WTC11 (cell line): ENCODE measurements around the gene ZC3H4.

Source experiments
- CREB1 ChIP-seq: sonication (generic); formaldehyde crosslinking; IDR thresholded peaks from 2 replicates; pipeline ENCODE4 v1.8.0; 2023; ENCODE audit warnings: mild to moderate bottlenecking, missing genetic modification reagents
- CREM ChIP-seq: sonication (generic); formaldehyde crosslinking; IDR thresholded peaks from 2 replicates; pipeline ENCODE4 v1.8.1; 2022; ENCODE audit warnings: mild to moderate bottlenecking, missing genetic modification reagents, moderate library complexity
- IRF2 ChIP-seq: sonication (generic); formaldehyde crosslinking; IDR thresholded peaks from 2 replicates; pipeline ENCODE4 v1.8.0; 2022; ENCODE audit warnings: low read depth, missing genetic modification reagents, borderline replicate concordance
- KAT7 ChIP-seq: sonication (generic); formaldehyde crosslinking; IDR thresholded peaks from 2 replicates; pipeline ENCODE4 v1.8.1; 2023; ENCODE audit warnings: missing genetic modification reagents, mild to moderate bottlenecking, borderline replicate concordance
- NR1H2 ChIP-seq: sonication (generic); formaldehyde crosslinking; IDR thresholded peaks from 2 replicates; pipeline ENCODE4 v1.9.0; 2021; ENCODE audit warnings: mild to moderate bottlenecking, moderate library complexity, missing genetic modification reagents
- NR3C1 ChIP-seq: sonication (generic); formaldehyde crosslinking; conservative IDR thresholded peaks from 2 replicates; pipeline ENCODE4 v1.8.1; 2023; ENCODE audit warnings: low read depth, mild to moderate bottlenecking, missing genetic modification reagents
- SP1 ChIP-seq: sonication (generic); formaldehyde crosslinking; conservative IDR thresholded peaks from 2 replicates; pipeline ENCODE4 v1.8.1; 2022; ENCODE audit warnings: missing genetic modification reagents
- TCF7 ChIP-seq: sonication (generic); formaldehyde crosslinking; IDR thresholded peaks from 2 replicates; pipeline ENCODE4 v1.8.0; 2022; ENCODE audit warnings: mild to moderate bottlenecking, low read depth, missing genetic modification reagents, moderate library complexity
- ZBTB21 ChIP-seq: sonication (generic); formaldehyde crosslinking; IDR thresholded peaks from 2 replicates; pipeline ENCODE4 v1.8.1; 2023; ENCODE audit warnings: mild to moderate bottlenecking, missing genetic modification reagents, borderline replicate concordance
- ZNF138 ChIP-seq: sonication (generic); formaldehyde crosslinking; conservative IDR thresholded peaks from 2 replicates; pipeline ENCODE4 v1.8.1; 2022; ENCODE audit warnings: mild to moderate bottlenecking, moderate library complexity, missing genetic modification reagents
- TF ChIP-seq, protein P1 (sequence below): sonication (generic); formaldehyde crosslinking; IDR thresholded peaks from 2 replicates; pipeline ENCODE4 v1.8.0; 2022; ENCODE audit warnings: mild to moderate bottlenecking, missing genetic modification reagents
- TF ChIP-seq, protein P2 (sequence below): fragments of 200-600 bp; IDR thresholded peaks from 2 replicates; pipeline ENCODE4 v1.8.0; 2022; ENCODE audit warnings: antibody characterized with exemption
- TF ChIP-seq, protein P3 (sequence below): sonication (generic); formaldehyde crosslinking; IDR thresholded peaks from 2 replicates; pipeline ENCODE4 v1.8.1; 2023; ENCODE audit warnings: mild to moderate bottlenecking, missing genetic modification reagents, moderate library complexity
- TF ChIP-seq, protein P4 (sequence below): sonication (generic); formaldehyde crosslinking; IDR thresholded peaks from 2 replicates; pipeline ENCODE4 v1.8.1; 2022; ENCODE audit warnings: low read depth, mild to moderate bottlenecking, moderate library complexity, missing genetic modification reagents, borderline replicate concordance

DNA sequence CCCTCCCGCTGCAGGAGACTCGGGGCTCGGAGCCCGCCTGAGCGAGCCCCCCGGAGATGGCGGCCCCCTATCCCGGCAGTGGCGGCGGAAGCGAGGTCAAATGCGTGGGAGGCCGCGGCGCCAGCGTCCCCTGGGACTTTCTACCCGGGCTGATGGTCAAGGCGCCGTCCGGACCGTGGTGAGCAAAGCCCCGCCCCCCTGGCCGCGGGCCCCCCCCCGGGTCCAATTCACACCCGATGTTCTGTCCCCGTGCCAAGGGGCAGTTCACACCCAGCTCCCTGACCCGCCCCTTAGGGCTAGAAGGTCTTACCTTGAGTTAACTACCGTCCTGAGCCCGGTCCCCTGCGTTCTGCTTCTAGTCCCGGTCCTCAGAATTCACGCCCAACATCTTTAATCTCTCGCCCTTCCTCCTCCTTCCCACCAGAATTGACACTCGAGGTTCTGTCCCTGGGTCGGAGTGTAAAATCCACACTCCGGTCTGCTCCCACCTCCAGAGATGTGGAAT lies 92.5 kb downstream of the ZC3H4 start:
- TF ChIP-seq, protein P1, sequence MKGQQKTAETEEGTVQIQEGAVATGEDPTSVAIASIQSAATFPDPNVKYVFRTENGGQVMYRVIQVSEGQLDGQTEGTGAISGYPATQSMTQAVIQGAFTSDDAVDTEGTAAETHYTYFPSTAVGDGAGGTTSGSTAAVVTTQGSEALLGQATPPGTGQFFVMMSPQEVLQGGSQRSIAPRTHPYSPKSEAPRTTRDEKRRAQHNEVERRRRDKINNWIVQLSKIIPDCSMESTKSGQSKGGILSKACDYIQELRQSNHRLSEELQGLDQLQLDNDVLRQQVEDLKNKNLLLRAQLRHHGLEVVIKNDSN (CRISPR knock-in tag) = no peak
- TF ChIP-seq, protein P2, sequence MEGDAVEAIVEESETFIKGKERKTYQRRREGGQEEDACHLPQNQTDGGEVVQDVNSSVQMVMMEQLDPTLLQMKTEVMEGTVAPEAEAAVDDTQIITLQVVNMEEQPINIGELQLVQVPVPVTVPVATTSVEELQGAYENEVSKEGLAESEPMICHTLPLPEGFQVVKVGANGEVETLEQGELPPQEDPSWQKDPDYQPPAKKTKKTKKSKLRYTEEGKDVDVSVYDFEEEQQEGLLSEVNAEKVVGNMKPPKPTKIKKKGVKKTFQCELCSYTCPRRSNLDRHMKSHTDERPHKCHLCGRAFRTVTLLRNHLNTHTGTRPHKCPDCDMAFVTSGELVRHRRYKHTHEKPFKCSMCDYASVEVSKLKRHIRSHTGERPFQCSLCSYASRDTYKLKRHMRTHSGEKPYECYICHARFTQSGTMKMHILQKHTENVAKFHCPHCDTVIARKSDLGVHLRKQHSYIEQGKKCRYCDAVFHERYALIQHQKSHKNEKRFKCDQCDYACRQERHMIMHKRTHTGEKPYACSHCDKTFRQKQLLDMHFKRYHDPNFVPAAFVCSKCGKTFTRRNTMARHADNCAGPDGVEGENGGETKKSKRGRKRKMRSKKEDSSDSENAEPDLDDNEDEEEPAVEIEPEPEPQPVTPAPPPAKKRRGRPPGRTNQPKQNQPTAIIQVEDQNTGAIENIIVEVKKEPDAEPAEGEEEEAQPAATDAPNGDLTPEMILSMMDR = no peak
- TF ChIP-seq IRF2 (CRISPR knock-in tag) (no peak), ZBTB21 (CRISPR knock-in tag) (no peak), TCF7 (CRISPR knock-in tag) (no peak), NR1H2 (CRISPR knock-in tag) (no peak), SP1 (CRISPR knock-in tag) (no peak), ZNF138 (CRISPR knock-in tag) (no peak), CREM (CRISPR knock-in tag) (no peak), KAT7 (CRISPR knock-in tag) (no peak), CREB1 (no peak), NR3C1 (no peak)
- TF ChIP-seq, protein P3, sequence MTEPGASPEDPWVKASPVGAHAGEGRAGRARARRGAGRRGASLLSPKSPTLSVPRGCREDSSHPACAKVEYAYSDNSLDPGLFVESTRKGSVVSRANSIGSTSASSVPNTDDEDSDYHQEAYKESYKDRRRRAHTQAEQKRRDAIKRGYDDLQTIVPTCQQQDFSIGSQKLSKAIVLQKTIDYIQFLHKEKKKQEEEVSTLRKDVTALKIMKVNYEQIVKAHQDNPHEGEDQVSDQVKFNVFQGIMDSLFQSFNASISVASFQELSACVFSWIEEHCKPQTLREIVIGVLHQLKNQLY = no peak
- TF ChIP-seq, protein P4, sequence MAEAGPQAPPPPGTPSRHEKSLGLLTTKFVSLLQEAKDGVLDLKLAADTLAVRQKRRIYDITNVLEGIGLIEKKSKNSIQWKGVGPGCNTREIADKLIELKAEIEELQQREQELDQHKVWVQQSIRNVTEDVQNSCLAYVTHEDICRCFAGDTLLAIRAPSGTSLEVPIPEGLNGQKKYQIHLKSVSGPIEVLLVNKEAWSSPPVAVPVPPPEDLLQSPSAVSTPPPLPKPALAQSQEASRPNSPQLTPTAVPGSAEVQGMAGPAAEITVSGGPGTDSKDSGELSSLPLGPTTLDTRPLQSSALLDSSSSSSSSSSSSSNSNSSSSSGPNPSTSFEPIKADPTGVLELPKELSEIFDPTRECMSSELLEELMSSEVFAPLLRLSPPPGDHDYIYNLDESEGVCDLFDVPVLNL (CRISPR knock-in tag) = no peak
